Thymus (tissue), 11 donors: ENCODE measurements around the gene OTOP3. TPM values are rescaled to one million over a fixed set of nuclear protein-coding genes. Genes with fewer than 3 reads are reported as not detected.

Experiments used
- DNase-seq, 9 donors: peaks; one replicate each; pipeline ENCODE4 v3.0.0-alpha.2; 2013; ENCODE audit warnings: low spot score in 9 of 9, low read depth in 6 of 9, missing footprints in 1 of 9
- H3K27ac ChIP-seq, 2 donors: one replicate each; pipeline ENCODE4 v1.5.1; 2013; ENCODE audit warnings: control low read depth in 1 of 2, low read depth in 1 of 2, low read length in 1 of 2, mild to moderate bottlenecking in 1 of 2, moderate library complexity in 1 of 2
- H3K27me3 ChIP-seq, 2 donors: one replicate each; pipeline ENCODE4 v1.5.1; 2013; ENCODE audit warnings: low read length in 1 of 2; ENCODE audit not compliant: control insufficient read depth in 2 of 2, insufficient read depth in 1 of 2
- H3K36me3 ChIP-seq, 2 donors: one replicate each; pipeline ENCODE4 v1.5.1; 2013; ENCODE audit warnings: low read length in 1 of 2, mild to moderate bottlenecking in 1 of 2, moderate library complexity in 1 of 2; ENCODE audit not compliant: control insufficient read depth in 2 of 2, insufficient read depth in 2 of 2
- H3K4me1 ChIP-seq, 2 donors: one replicate each; pipeline ENCODE4 v1.5.1; 2013; ENCODE audit warnings: low read length in 2 of 2; ENCODE audit not compliant: control insufficient read depth in 2 of 2, insufficient read depth in 2 of 2
- H3K4me3 ChIP-seq, 2 donors: one replicate each; pipeline ENCODE4 v1.5.1; 2013; ENCODE audit warnings: low read length in 2 of 2, control low read depth in 1 of 2, mild to moderate bottlenecking in 1 of 2
- H3K9me3 ChIP-seq, 2 donors: one replicate each; pipeline ENCODE4 v1.5.1; 2013; ENCODE audit warnings: low read length in 1 of 2, mild to moderate bottlenecking in 1 of 2; ENCODE audit not compliant: control insufficient read depth in 2 of 2, insufficient read depth in 1 of 2
- WGBS: extraction: QIAGEN DNeasy Blood & Tissue Kit; methylation state at CpG from one replicate; pipeline ENCODE4 v1.1.7; 2013; 5-methylcytosine and 5-hydroxymethylcytosine counted together
- polyA plus RNA-seq: library from polyadenylated mRNA; stranded (reverse); fragments of 200-250 nt; gene quantifications from one replicate; pipeline ENCODE4 v1.2.3, GENCODE V29; 2013
- total RNA-seq: library from RNA; stranded (reverse); fragments of 120-200 nt; gene quantifications from one replicate; pipeline ENCODE4 v1.2.4, GENCODE V29; 2013
- donor health status: healthy.

The OTOP3 gene
- total and polyA plus RNA-seq, 2 donors, result under 0.01 to 0.05 TPM

GRCh38 chr17:74947041-74947754 is 11.5 kb downstream of the OTOP3 start:
- H3K36me3 ChIP-seq, result no peaks in the 10 kb centered on the region
- no peaks in the 10 kb centered on the region for H3K4me1 ChIP-seq
- H3K9me3 ChIP-seq, result peaks cover 0 to 5% of the 10 kb centered on the region in 2 donors
- WGBS, result 97% methylated on average over 17 of the region's 17 CpGs
- H3K27me3 ChIP-seq, result peaks cover 3 to 69% of the 10 kb centered on the region in 2 donors
- no peak for DNase-seq
- H3K4me3 ChIP-seq, result no peak overlapping the region
- no peak overlapping the region for H3K27ac ChIP-seq

DNA sequence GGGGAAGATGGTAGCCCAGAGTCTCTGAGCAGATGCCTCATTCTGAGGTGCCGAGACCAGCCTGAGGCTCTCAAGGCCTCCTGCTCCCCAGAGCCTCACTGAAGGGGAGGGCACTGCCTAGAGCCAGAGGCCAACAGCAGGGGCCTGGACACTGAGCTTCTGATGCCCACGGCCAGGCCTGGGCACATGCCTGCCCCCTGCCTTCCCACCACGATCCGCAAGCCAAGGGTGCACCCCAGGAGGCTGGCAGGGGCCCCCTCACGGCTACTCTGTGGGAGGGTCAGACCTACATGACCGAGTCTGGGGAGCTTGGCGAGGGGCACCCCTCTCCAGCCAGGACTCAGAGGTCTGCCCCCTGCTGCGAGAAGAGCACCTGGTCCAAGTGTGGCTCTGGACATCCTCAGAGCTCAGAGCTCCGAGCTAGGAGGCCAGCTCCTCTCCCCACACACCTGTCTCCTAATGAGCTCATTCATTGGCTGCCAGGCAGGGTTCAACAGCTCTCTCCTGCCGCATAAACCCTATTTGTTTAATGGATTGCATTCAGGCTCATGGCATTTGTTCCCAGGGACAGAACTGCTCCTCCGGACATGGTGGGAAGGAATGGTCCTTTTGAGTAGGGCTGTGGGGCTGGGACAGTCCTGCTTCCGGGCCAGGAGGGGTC is 13.9 kb downstream of the OTOP3 start:
- no peak for DNase-seq
- WGBS, result 75% methylated on average over 12 of the region's 12 CpGs

DNA sequence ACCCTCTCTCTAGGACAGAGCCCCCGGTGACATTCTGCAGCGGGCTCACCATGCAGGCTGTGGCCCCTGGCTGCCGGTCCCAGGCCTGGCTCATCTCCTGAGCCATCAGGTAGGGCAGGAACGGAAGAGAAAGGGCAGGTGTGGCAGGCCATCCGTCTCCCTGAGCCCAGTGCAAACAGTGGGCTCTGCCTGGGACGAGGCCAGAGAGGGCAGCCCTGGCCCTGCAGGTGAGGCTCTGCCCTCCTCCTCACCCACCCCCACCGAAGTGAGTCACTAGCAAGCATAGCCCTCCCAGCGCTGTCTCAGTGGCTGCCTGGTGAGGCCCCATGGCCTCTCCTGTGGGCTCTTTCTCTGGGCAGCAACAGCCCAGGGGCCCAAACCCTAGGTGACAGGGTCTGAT is 14.5 kb downstream of the OTOP3 start:
- Histone ChIP-seq H3K4me3 (no peak overlapping the region), H3K27me3 (peaks cover 0 to 63% of the 10 kb centered on the region in 2 donors), H3K27ac (no peak overlapping the region), H3K36me3 (no peaks in the 10 kb centered on the region), H3K9me3 (peaks cover 0 to 5% of the 10 kb centered on the region in 2 donors), H3K4me1 (no peaks in the 10 kb centered on the region)
- DNase-seq, result no peak
- 86% methylated on average over 8 of the region's 8 CpGs for WGBS

More for the DNA sequence above, 13.9 kb downstream of the OTOP3 start:
- no peak overlapping the region for H3K4me3 ChIP-seq
- H3K36me3 ChIP-seq, result no peaks in the 10 kb centered on the region
- peaks cover 0 to 5% of the 10 kb centered on the region in 2 donors for H3K9me3 ChIP-seq
- H3K27me3 ChIP-seq, result peaks cover 0 to 67% of the 10 kb centered on the region in 2 donors
- no peaks in the 10 kb centered on the region for H3K4me1 ChIP-seq
- H3K27ac ChIP-seq, result no peak overlapping the region

DNA sequence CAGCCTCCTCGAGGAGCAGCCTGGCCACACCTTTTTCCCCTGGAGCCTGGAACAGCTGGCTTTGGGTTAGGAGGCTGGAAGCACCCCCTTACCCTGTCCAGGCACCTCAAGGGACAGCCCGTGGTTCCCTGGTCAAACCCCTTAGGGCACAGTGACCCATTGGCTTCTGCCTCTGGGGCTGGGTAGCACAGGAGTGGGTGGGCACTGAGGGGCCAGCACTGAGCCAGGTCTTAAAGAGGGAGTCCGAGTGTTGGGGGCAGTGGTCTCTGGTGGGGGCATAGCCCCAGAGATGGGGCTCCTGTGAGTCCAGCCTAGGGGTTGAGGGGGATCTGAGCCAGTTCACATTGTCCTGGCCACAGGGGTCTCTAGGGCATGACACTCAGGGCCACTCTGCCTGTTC is 15.4 kb downstream of the OTOP3 start:
- no peak for DNase-seq
- Histone ChIP-seq H3K36me3 (no peaks in the 10 kb centered on the region), H3K9me3 (peaks cover 0 to 5% of the 10 kb centered on the region in 2 donors), H3K27ac (no peak overlapping the region), H3K4me1 (no peaks in the 10 kb centered on the region), H3K27me3 (peaks cover 0 to 59% of the 10 kb centered on the region in 2 donors), H3K4me3 (no peak overlapping the region)
- 87% methylated on average over 3 of the region's 3 CpGs for WGBS

DNA sequence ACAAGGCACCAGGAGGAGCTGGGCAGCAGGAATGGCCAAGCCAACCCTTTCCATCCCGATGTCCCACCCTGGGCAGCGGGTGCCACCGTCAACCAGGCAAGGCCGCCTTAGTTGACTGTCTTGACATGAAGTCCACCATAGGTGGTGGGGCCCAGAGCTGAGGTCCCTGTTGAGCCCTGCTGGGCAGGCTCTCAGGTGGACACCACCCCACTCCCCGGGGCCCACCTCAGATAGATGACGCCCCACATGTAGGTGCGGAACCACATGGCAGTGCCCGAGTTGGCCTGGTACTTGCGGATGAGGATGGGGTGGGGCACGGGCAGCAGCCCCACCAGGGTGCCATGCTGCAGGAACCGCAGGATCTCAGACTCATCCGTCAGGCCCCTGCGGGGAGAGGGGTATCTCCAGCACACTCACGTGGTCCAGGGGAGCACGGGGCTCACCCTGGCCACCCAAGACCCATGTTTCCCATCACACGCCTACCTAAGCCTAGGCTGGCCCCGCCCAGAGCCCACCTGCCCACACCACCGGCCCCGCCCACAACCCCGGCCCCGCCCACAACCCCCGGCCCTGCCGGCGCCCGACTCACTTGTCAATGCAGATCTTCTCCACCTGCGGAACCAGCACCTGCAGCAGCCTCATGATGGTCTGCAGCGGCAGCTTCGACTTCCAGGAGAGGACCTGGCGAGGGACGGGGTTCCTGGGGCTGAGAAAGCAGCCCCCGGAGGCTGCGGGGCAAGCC is 16.2 kb downstream of the OTOP3 start:
- 80% methylated on average over 32 of the region's 32 CpGs for WGBS
- H3K9me3 ChIP-seq, result peaks cover 0 to 5% of the 10 kb centered on the region in 2 donors
- no peaks in the 10 kb centered on the region for H3K4me1 ChIP-seq
- H3K27ac ChIP-seq, result no peak overlapping the region
- no peaks in the 10 kb centered on the region for H3K36me3 ChIP-seq
- no peak for DNase-seq
- peaks cover 0 to 52% of the 10 kb centered on the region in 2 donors for H3K27me3 ChIP-seq
- no peak overlapping the region for H3K4me3 ChIP-seq

GRCh38 chr17:74952431-74953133 is 16.9 kb downstream of the OTOP3 start:
- DNase-seq, result no peak
- H3K4me1 ChIP-seq, result no peaks in the 10 kb centered on the region
- WGBS, result 83% methylated on average over 24 of the region's 24 CpGs
- peaks cover 0 to 46% of the 10 kb centered on the region in 2 donors for H3K27me3 ChIP-seq
- no peak overlapping the region for H3K4me3 ChIP-seq
- no peaks in the 10 kb centered on the region for H3K36me3 ChIP-seq
- H3K9me3 ChIP-seq, result peaks cover 0 to 5% of the 10 kb centered on the region in 2 donors
- no peak overlapping the region for H3K27ac ChIP-seq

DNA sequence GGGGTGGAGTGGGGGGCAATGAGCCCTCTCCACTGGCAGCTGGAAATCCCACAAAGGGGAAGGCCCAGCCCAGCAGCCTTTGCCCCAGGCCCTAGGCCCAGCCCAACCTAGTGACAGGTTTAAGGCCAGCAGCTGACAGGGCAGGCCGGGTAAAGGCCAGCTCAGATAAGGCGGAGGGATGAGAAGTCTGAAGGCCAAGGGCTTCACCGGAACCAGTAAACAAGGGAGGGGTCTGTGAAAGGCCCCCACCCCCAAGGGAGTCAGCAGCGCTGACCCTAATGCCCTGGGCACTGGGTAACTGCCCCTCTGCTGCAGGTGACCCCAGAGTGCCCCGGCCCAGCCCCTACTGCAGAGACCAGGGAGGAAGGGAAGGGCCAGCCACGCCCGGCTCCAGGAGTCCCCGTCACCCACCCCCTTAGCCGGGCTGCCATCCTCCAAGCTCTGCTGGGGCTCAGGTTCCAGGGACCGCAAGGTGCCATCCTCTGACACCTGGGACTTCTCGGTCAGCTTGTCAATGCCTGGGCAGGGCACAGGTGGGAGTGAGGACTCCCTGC is 17.5 kb downstream of the OTOP3 start:
- H3K36me3 ChIP-seq, result no peaks in the 10 kb centered on the region
- DNase-seq, result no peak
- H3K9me3 ChIP-seq, result peaks cover 0 to 5% of the 10 kb centered on the region in 2 donors
- peaks cover 0 to 47% of the 10 kb centered on the region in 2 donors for H3K27me3 ChIP-seq
- H3K4me1 ChIP-seq, result no peaks in the 10 kb centered on the region
- H3K27ac ChIP-seq, result no peak overlapping the region
- WGBS, result 88% methylated on average over 11 of the region's 11 CpGs
- no peak overlapping the region for H3K4me3 ChIP-seq

- no peak overlapping the region for H3K27ac ChIP-seq
- no peak overlapping the region for H3K4me3 ChIP-seq
- H3K36me3 ChIP-seq, result no peaks in the 10 kb centered on the region
- H3K9me3 ChIP-seq, result peaks cover 0 to 5% of the 10 kb centered on the region in 2 donors
- H3K27me3 ChIP-seq, result peaks cover 0 to 49% of the 10 kb centered on the region in 2 donors
- no peak for DNase-seq
- H3K4me1 ChIP-seq, result no peaks in the 10 kb centered on the region
- WGBS, result 96% methylated on average over 15 of the region's 15 CpGs
Observed at GRCh38 chr17:74954115-74954514, 18.4 kb downstream of the OTOP3 start.
